CD4-positive, alpha-beta T cell treated with Interleukin-4 for 1 hour (primary cell): ENCODE data around the gene SMYD1.

Experiments used
- DNase-seq, 2 donors: peaks; one replicate each; pipeline ENCODE4 v3.0.0-alpha.2; 2020 to 2022

Gene SMYD1

DNA sequence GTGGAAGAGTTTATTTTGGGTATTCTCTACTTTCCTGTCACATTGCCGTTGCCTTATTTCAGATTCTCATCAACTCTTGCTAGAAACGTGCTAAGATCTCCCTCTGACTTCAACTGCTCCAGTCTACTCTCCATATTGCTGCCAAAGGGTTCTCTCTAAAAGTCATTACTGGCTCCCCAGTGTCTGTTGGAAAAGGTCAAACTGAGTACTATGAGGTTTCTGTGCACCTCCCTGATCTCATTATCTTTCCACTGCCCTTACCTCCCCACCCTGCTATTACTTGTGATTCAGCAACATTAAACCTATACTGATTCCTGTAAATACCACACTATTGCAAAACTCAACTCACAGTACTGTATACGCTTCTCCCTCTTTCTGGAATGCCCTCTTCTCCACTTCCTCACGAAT lies 10.2 kb upstream of the SMYD1 start:
- no peak for DNase-seq

DNA sequence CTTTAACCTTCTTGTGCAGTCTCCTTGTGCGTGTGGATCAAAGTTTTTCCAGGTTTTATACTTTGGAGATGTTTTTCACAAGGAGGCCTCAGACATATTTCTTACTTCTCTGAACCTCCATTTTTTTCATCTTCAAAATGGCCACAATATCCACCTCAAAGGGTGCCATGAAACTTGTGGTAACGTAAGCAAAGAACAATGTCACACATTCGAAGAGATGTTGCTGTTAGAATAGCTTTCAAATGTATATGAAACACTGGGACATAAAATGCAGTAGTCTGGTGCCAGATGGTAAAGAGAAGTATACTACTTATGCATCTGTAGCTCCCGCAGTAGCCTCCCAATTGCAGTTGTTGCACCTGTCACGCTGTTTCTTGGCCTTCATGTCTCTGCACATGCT lies 9.4 kb upstream of the SMYD1 start:
- no peak for DNase-seq

GRCh38 chr2:88059979-88060906 lies 7.4 kb upstream of the SMYD1 start:
- peak; percentile 45 to 64 for DNase-seq

- DNase-seq, result no peak
Measured at GRCh38 chr2:88060907-88061275, 6.7 kb upstream of the SMYD1 start.

- DNase-seq, result no peak
Measured at GRCh38 chr2:88061295-88061694, 6.3 kb upstream of the SMYD1 start.

DNA sequence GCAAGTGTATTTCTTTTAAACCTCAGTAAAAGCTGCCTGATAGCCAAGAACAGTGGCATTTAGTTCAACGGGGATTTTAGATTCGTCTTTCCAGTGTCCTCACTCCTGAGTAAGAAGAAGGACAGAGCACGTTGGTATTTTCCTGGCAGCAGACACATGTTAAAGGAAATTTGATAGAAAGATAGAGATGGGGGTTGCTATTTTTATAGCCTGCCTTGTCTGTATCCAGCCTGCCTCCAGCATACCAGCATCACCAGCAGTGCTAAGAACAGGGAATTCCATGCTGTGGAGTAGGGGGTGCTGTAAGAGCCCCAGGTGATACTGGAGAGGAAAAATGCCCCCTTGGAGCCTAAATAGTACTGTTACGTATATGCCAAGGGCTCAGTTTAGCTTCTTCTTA lies 1.1 kb upstream of the SMYD1 start:
- DNase-seq, result no peak

- no peak for DNase-seq
Measured at GRCh38 chr2:88067189-88067588, 436 bp upstream of the SMYD1 start.

DNA sequence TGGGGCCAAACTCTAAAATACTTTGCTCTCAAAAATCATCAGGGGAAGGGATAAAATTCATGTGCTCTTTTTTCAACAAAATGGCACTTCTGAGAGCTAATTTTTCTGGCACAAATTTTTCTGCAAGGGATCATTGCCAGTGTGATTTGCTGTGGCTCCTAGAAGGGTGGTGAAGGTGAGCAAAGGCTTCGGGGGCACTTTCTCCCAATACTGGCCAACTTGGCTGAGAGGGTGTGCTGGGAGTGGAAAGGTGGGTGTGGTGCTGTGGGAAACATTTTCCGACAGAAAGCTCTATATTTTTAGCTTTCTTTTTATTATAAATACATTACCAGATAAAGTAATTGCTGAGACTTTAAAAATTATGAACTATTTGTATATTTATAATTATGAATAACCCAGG lies 419 bp downstream of the SMYD1 start:
- no peak for DNase-seq

DNA sequence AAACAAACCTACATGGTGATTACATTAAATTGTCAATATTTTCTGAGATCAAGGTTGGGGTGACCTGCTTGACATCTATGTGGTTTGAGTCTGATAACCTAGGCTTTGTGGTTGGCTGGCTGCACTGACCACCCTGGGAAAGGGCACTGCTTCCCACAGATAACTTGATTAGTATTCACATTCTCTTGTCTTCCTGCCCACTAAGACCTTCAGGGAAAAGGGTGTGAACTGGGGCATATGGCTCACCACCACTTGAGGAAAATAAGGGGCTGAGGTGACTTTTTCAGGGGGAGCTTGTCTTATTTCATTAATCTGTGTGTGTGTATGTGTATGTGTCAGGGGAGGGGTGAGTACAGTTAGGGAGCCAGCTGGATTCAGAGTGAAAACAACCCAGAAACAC lies 1.5 kb downstream of the SMYD1 start:
- no peak for DNase-seq

GRCh38 chr2:88070055-88070454 lies 2.4 kb downstream of the SMYD1 start:
- DNase-seq, result no peak

- DNase-seq, result no peak
Measured at GRCh38 chr2:88071365-88071764, 3.7 kb downstream of the SMYD1 start.

- no peak for DNase-seq
Measured at GRCh38 chr2:88074150-88074549, 6.5 kb downstream of the SMYD1 start.

- DNase-seq, result no peak
Measured at GRCh38 chr2:88074854-88075292, 7.2 kb downstream of the SMYD1 start.

DNA sequence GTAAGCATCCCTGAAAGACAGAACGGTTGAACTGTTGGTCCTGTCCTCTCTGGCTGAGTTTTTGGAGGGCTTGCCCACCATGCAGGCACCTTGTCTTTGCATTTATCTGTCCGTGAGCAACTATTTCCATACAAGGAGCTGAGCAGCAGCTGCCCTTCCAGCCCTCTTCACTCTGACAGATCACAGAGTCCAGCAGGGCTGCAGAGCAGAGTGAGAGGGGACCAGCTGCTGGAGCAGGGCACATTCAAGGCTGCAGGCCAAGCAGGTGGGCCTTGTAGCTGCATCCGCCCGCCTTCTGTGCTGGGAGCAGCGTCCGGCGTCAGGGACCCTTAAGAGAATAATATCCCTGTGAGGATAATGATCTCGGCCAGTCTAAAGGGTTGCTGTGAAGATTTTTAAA lies 9.5 kb downstream of the SMYD1 start:
- DNase-seq, result no peak

GRCh38 chr2:88078643-88079172 lies 11.1 kb downstream of the SMYD1 start:
- no peak for DNase-seq

- no peak for DNase-seq
Measured at GRCh38 chr2:88080545-88080944, 12.9 kb downstream of the SMYD1 start.

GRCh38 chr2:88081924-88082608 lies 14.4 kb downstream of the SMYD1 start:
- no peak for DNase-seq

- no peak for DNase-seq
Measured at GRCh38 chr2:88082781-88083180, 15.2 kb downstream of the SMYD1 start.

DNA sequence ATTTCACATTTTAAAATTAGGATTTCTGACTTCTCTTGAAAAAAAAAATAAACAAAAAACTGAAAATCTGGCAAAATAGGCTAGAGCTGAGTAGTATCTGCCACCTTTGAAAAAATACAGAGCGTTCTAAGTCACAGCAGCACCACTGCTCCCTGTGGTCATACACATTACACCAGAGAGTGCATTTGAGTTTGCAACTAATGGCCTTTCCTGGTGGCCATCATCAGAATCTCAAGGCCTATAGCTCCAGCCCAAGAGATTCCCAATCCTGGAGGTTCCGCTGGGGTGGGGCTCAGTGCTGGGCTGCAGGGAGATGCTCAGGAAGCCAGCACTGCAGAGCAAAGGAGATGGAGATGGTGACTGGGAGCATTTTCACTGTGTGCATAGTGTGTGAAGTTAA lies 17.5 kb downstream of the SMYD1 start:
- DNase-seq, result no peak

- DNase-seq, result no peak
Measured at GRCh38 chr2:88085602-88086001, 18.0 kb downstream of the SMYD1 start.

GRCh38 chr2:88086401-88086800 lies 18.8 kb downstream of the SMYD1 start:
- DNase-seq, result no peak

DNA sequence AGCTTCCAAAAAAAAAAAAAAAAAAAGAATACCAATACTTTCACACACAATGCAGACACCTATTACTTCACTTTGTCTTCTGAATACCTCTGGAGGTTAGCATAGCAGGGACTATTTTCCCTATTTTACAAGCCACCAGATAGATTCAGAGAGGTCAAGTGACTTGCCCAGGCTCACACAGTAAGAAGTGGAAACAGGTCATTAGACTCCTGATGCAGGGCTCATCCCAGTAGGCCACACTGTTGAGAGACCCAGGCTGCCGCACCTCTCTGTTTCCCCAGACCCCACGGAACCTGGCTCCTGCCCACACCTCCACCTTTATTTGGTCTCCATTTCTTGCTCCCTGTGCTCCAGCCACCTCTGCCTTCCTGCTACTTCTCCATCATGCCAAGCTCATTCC lies 19.4 kb downstream of the SMYD1 start:
- DNase-seq, result no peak

- no peak for DNase-seq
Measured at GRCh38 chr2:88087763-88088162, 20.1 kb downstream of the SMYD1 start.

DNA sequence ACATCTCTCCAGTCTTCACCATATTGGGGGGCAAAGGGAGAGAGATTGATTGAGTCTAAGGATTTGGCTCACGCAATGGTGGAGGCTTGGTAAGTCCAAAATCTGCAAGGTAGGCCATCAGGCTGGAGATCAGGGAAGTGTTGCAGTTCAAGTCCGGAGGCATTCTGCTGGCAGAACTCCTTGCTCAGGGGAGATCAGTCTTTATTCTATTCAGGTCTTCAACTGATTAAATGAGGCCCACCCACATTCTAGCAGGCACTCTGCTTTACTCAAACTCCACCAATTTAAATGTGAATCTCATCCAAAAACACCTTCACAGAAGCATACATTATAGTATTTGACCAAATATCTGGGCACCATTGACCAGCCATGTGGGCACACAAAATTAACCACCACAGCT lies 21.4 kb downstream of the SMYD1 start:
- DNase-seq, result no peak
